IPS DF 6.9 (cell line): ENCODE data around the gene RASEF.

ENCODE experiments used
- DNase-seq: peaks from one replicate; pipeline ENCODE4 v3.0.0-alpha.2; 2013; ENCODE audit warnings: low read depth, low spot score
- H3K27ac ChIP-seq: one replicate; pipeline ENCODE4 v1.5.1; 2013; ENCODE audit warnings: low read length, control low read depth
- H3K27me3 ChIP-seq: 2 replicates; pipeline ENCODE4 v1.6.1; 2013; ENCODE audit warnings: mild to moderate bottlenecking, low read length; ENCODE audit not compliant: control insufficient read depth, insufficient read depth
- H3K36me3 ChIP-seq: 2 replicates; pipeline ENCODE4 v1.6.1; 2013; ENCODE audit warnings: low read length; ENCODE audit not compliant: control insufficient read depth, insufficient read depth
- H3K4me1 ChIP-seq: 2 replicates; pipeline ENCODE4 v1.6.1; 2013; ENCODE audit warnings: low read length; ENCODE audit not compliant: control insufficient read depth, insufficient read depth
- H3K4me3 ChIP-seq: 2 replicates; pipeline ENCODE4 v1.5.1; 2013; ENCODE audit warnings: mild to moderate bottlenecking, low read length
- H3K9me3 ChIP-seq: 2 replicates; pipeline ENCODE4 v1.6.1; 2013; ENCODE audit warnings: low read length, inconsistent platforms; ENCODE audit not compliant: control insufficient read depth, insufficient read depth
- WGBS: extraction: QIAGEN DNeasy Blood & Tissue Kit; methylation state at CpG from one replicate; pipeline ENCODE4 v1.1.7; 2013; ENCODE audit warnings: mixed read lengths, missing lambda C conversion rate; ENCODE audit not compliant: insufficient read length, insufficient coverage; 5-methylcytosine and 5-hydroxymethylcytosine counted together

RASEF gene

DNA sequence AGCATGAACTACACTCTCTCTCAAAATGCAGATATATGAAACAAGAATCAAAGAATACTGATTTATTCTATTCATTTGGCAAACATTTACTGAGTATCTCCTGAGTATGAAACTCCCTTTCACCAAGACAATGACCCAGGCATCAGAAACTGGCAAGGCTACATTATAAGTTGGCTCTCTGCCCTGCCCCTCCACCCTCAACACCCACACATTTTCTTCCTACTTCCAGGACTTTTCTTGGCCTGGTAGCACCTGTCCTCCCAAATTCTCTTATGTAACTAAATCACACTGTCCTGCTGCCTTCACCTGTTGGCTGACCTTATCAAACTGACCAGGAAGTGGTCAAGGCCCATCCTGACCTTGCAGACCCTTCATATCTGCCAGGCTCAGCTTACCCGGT is 3.5 kb downstream of the RASEF start:
- peaks cover 8% of the 10 kb centered on the region; the same call in 1 of the 2 replicates for H3K27me3 ChIP-seq
- WGBS, result no CpG with 5 or more reads among the region's 1 CpG
- H3K4me3 ChIP-seq, result no peak overlapping the region
- H3K9me3 ChIP-seq, result no peaks in the 10 kb centered on the region
- no peak overlapping the region for H3K27ac ChIP-seq
- no peaks in the 10 kb centered on the region for H3K36me3 ChIP-seq
- H3K4me1 ChIP-seq, result no peaks in the 10 kb centered on the region
- no peak for DNase-seq

GRCh38 chr9:83056911-83057310 is 6.0 kb downstream of the RASEF start:
- H3K27me3 ChIP-seq, result peaks cover 4% of the 10 kb centered on the region; the same call in 1 of the 2 replicates
- DNase-seq, result no peak
- H3K4me1 ChIP-seq, result no peaks in the 10 kb centered on the region
- H3K9me3 ChIP-seq, result no peaks in the 10 kb centered on the region
- H3K36me3 ChIP-seq, result no peaks in the 10 kb centered on the region
- H3K27ac ChIP-seq, result no peak overlapping the region
- no CpG with 5 or more reads among the region's 1 CpG for WGBS
- H3K4me3 ChIP-seq, result no peak overlapping the region

- H3K27ac ChIP-seq, result no peak overlapping the region
- H3K4me3 ChIP-seq, result no peak overlapping the region
- DNase-seq, result no peak
- no peaks in the 10 kb centered on the region for H3K4me1 ChIP-seq
- no CpG with 5 or more reads among the region's 2 CpGs for WGBS
- H3K27me3 ChIP-seq, result no peaks in the 10 kb centered on the region
- H3K9me3 ChIP-seq, result no peaks in the 10 kb centered on the region
- no peaks in the 10 kb centered on the region for H3K36me3 ChIP-seq
Observed at GRCh38 chr9:83056174-83056573, 6.8 kb downstream of the RASEF start.

- no peaks in the 10 kb centered on the region for H3K36me3 ChIP-seq
- H3K9me3 ChIP-seq, result no peaks in the 10 kb centered on the region
- H3K27ac ChIP-seq, result no peak overlapping the region
- H3K27me3 ChIP-seq, result no peaks in the 10 kb centered on the region
- 100% methylated on average over 2 of the region's 11 CpGs for WGBS
- no peaks in the 10 kb centered on the region for H3K4me1 ChIP-seq
- H3K4me3 ChIP-seq, result no peak overlapping the region
- no peak for DNase-seq
Observed at GRCh38 chr9:83047839-83048775, 14.8 kb downstream of the RASEF start.

DNA sequence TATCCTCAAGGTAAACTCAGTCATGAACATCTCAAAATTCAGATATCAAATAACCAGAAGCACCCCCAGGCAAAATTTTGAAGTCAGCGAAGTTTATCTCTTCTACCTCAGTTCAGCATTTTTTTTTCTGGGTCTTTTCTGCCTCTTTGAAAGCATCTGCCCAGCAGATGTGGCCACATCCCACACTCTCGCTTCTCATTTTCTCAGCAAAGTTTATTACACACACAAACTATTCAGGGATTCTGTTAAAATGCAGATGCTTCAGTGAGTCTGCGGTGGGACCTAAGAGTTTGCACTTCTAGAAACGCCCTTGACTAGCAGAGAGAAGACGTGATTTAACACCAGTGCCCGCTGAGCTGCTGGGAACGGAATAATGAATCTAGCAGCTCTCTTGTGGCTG is 19.3 kb downstream of the RASEF start:
- Histone ChIP-seq H3K27me3 (no peaks in the 10 kb centered on the region), H3K27ac (no peak overlapping the region), H3K4me1 (no peaks in the 10 kb centered on the region), H3K9me3 (no peaks in the 10 kb centered on the region), H3K4me3 (no peak overlapping the region), H3K36me3 (no peaks in the 10 kb centered on the region)
- no CpG with 5 or more reads among the region's 7 CpGs for WGBS
- no peak for DNase-seq

DNA sequence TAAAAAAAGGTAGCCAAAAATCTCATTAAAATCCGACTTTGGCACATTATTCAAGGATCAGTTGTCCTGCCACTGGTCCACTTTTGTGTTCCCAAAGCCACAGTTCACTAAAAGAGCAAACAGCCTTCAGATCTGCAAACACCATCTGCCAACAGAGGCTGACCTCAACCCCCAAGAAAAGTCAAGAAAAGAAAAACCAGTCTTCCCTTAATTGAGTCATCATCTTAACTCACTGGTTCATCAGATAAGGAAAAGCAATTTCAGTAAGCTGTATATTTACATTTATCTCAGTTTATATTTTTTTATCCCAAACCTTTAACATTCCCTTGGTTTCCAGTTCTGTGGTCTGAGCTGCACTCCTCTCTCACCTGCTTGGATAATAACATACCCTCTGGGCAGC is 21.2 kb downstream of the RASEF start:
- no CpG with 5 or more reads among the region's 1 CpG for WGBS

GRCh38 chr9:83039303-83039702 is 23.6 kb downstream of the RASEF start:
- Histone ChIP-seq H3K27ac (no peak overlapping the region), H3K36me3 (no peaks in the 10 kb centered on the region)
- no CpG with 5 or more reads among the region's 5 CpGs for WGBS

More for the DNA sequence above, 21.2 kb downstream of the RASEF start:
- no peak for DNase-seq
- Histone ChIP-seq H3K27me3 (no peaks in the 10 kb centered on the region), H3K4me3 (no peak overlapping the region), H3K36me3 (no peaks in the 10 kb centered on the region), H3K4me1 (no peaks in the 10 kb centered on the region), H3K27ac (no peak overlapping the region), H3K9me3 (no peaks in the 10 kb centered on the region)

DNA sequence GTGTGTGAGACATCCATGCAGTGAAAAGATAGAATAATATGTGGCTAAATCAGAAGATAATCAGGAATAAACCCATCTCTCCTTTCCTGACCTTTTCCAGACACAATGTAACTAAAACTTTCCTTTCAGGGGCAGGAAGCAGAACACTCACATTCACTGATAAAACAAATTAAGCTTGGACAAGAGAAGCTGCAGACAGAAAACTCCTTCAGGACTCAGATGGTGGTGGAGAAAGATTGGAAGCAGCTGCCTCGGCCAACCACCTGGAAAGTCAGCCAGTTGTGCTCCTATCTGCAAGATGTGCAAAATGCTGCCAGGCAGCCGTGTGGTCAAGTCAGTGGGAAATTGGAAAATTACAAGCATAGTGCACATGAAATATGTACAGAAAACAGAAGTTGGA is 26.9 kb downstream of the RASEF start:
- Histone ChIP-seq H3K27ac (no peak overlapping the region), H3K4me1 (no peaks in the 10 kb centered on the region), H3K9me3 (no peaks in the 10 kb centered on the region), H3K4me3 (no peak overlapping the region), H3K36me3 (no peaks in the 10 kb centered on the region), H3K27me3 (no peaks in the 10 kb centered on the region)
- DNase-seq, result no peak
- no CpG with 5 or more reads among the region's 2 CpGs for WGBS

More at GRCh38 chr9:83039303-83039702, 23.6 kb downstream of the RASEF start:
- Histone ChIP-seq H3K4me3 (no peak overlapping the region), H3K4me1 (no peaks in the 10 kb centered on the region), H3K27me3 (no peaks in the 10 kb centered on the region), H3K9me3 (no peaks in the 10 kb centered on the region)
- DNase-seq, result no peak

GRCh38 chr9:83035143-83035542 is 27.8 kb downstream of the RASEF start:
- Histone ChIP-seq H3K36me3 (no peaks in the 10 kb centered on the region), H3K4me1 (no peaks in the 10 kb centered on the region), H3K27ac (no peak overlapping the region), H3K27me3 (no peaks in the 10 kb centered on the region), H3K4me3 (no peak overlapping the region), H3K9me3 (no peaks in the 10 kb centered on the region)
- no CpG with 5 or more reads among the region's 2 CpGs for WGBS
- DNase-seq, result no peak

DNA sequence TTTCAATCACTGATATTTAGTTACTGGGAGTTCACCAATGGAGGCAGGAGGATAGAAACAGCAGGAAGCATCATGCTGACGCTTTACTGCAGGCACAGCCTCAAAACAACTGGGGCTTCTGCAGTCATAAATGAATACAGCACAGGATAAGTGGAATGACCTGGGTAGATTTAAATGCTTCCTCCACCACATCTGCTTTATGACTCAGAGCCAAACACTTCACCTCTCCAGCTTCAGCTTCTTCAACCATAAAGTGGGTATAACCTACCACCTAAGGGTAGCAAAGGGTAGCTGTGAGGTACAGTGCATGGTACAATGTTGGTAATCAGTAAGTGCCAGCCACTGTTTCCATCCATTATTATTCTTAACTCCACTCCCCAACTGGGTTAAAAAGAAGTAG is 28.4 kb downstream of the RASEF start:
- Histone ChIP-seq H3K9me3 (no peaks in the 10 kb centered on the region), H3K27me3 (no peaks in the 10 kb centered on the region), H3K4me1 (no peaks in the 10 kb centered on the region), H3K27ac (no peak overlapping the region), H3K36me3 (no peaks in the 10 kb centered on the region), H3K4me3 (no peak overlapping the region)
- whole genome bisulfite sequencing, result no CpG with 5 or more reads among the region's 1 CpG
- no peak for DNase-seq

DNA sequence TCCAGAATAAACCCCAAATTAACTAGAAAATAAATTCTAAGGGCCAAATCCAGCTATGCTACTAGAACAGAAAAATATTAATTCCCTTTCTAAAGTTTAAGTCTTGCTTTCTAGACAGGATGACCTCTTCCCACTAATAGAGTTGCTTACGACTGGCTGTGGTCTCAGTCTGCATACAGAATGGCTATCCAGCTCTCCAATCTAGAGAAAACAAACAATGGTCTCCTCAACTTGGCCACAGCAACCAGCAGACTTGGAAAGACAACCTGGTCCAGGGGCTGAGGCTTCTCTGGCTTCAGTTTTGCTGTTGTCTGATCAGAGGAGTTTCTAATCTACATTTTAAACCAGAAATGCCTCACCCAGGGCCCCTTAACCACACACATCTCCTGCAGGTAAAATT is 28.9 kb downstream of the RASEF start:
- WGBS, result no CpG with 5 or more reads among the region's 1 CpG
- Histone ChIP-seq H3K4me3 (no peak overlapping the region), H3K27me3 (no peaks in the 10 kb centered on the region), H3K27ac (no peak overlapping the region), H3K9me3 (no peaks in the 10 kb centered on the region), H3K4me1 (no peaks in the 10 kb centered on the region), H3K36me3 (no peaks in the 10 kb centered on the region)
- DNase-seq, result no peak
